GM12892 (cell line): Measurements from ENCODE around the gene PGR.

Experiments
- POLR2A ChIP-seq: IDR thresholded peaks from 2 replicates; pipeline ENCODE4 v1.6.1; 2011; ENCODE audit warnings: low read depth, low read length, control low read depth
- TAF1 ChIP-seq: IDR thresholded peaks from 2 replicates; pipeline ENCODE4 v1.6.1; 2011; ENCODE audit warnings: low read depth, mild to moderate bottlenecking, control low read depth, low read length, borderline replicate concordance

GRCh38 chr11:101031713-101032112 is 97.9 kb downstream of the PGR start:
- no peak for TF ChIP-seq TAF1
- TF ChIP-seq POLR2A: no peak
